Stimulated activated CD4-positive, alpha-beta T cell treated with anti-CD3 and anti-CD28 coated beads, Interleukin-4, amount 100 ng/mL, for 48 hours (primary cell): ENCODE data around the gene VPS9D1.
A peak's percentile ranks its signal among the peaks of the same experiment; 100 is the strongest.
"Not testable (repeated sequence)": the region's sequence is repeated elsewhere in the genome, so short reads cannot be mapped to it uniquely, and the experiment has no call there.

Source experiments
- DNase-seq, 2 donors: peaks; one replicate each; pipeline ENCODE4 v3.0.0-alpha.2; 2020; ENCODE audit warnings: low read depth in 2 of 2

VPS9D1 gene

DNA sequence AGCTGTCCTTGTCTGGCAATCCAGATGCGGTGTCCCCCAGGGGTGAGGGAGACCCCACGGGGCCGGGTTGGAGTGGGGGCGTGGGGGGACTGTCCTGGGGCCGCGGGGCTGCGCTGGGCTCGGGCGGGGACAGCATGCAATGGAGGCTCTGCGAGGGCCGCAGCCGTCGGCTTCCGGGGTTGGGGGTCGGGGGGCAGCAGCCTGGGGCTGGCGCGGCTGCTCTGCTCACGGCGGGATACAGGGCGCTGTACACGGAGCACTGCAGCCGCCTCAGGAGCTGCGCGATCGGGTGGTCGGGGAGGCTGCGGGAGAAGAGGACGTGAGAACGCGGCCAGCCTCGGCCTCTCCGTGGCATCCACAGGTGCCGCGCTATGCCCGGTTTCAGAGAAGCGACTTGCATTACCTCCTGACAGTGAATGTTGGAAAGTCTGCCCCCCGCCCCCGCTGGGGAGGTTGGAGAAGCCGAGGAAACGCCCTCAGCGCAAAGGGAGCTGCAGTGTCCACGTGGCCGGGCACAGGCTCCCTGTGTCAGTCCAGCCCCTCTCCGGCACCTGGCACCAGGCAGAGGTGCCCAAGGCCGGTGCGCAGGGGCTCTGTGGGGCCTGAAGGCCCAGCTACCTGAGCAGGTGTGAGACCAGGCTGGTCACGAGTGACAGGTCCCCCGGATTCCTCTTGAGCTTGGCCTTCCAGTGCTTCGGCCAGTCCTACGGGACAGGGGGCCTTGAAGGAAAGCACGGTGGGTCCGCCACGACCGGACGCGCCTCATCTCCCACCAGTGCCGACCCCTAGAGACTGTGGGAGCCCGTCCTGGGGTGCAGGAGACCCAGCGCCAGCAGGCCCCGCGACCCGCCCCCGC, 9.8 kb downstream of the VPS9D1 start:
- DNase-seq, result no peak

DNA sequence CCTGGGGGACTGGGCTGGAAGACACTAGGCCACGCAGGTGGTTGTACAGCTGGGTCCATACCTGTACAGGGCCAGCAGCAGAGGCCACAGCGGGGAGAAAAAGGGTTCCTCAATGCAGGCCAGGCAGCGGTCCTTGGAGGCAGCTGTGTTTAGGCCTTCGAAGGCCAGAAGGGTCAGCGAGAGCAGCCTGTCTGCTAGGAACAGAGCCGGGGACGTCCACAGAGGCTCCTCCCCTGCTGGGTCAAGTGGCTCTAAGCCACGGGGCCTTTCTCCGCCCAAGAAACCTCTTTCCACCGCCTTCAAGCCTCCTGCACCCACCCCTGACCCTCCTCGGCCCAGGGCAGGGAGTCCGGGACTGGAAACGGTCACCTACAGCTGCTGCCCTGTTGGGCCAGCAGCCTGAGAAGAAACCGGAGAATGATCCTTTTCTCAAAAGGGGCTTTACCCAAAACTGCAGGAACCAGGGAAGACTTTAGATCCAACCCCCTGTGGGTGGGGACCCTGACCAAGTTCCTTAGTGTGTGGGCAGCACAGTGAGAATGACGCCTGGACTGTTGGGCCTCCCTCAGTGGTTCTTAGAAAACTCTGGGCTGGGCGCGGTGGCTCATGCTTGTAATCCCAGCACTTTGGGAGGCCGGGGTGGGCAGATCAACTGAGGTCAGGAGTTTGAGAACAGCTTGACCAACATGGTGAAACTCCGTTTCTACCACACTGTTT, 10.8 kb downstream of the VPS9D1 start:
- DNase-seq, result no peak

DNA sequence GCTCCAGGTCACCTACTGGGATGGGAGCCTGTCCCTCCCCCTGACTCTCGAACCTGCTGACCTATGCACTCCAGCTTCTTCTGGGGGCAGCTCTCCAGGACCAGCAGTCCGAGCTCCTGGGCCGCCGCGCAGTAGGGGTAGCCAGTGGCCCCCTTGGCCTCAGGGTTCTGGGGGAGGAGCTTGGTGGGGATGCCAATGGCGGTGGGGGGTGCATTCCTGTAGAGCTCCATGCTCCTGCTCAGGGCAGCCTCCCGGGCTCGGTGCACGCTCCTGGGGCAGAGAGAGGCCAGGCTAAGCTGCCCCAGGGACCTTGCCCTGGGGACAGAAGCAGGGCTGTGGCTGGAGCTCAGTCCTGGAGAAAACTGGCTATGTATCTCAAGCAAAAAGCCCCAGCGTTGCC, 11.5 kb downstream of the VPS9D1 start:
- DNase-seq, result no peak

DNA sequence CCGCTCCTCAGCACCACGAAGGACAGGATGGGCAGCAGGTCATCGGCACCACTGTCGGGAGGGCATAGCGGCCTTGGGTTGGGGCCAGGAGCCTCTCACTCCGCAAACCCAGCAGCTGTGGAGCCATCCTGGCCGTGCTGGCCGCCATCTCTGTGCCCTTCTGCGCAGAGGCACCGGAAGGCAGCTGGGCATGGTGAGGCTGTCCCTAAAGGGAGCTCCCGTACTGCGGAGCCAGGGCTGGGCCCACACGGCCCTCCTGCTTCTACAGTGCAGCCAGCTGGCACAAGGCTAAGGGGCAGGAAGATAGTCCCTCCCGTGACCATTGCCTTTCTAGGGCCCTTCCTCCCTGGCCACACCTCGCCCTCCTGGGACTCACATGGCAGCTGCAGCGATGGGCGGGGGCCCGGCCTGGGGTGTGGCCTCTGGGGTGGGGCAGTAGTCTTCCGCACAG, 12.2 kb downstream of the VPS9D1 start:
- DNase-seq, result no peak

DNA sequence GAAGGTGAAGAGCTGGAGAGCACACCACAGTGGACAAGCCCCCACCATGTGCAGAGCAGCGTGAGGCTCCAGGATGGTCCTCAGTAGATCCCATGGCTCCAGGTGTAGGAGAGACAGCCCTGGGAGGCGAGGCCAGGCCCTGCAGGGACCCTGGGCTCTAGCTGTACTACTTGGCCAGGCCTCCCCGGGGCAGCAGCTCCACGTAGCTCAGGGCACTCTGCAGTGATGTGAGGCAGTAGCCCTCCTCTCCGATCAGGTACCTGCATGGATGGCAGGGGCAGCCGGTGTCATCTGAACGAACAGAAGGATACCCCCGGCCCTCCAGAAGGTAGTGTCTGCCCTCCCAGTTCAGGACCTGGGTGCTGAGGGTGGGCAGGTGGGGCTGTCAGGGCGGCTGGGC, 13.0 kb downstream of the VPS9D1 start:
- no peak for DNase-seq

DNA sequence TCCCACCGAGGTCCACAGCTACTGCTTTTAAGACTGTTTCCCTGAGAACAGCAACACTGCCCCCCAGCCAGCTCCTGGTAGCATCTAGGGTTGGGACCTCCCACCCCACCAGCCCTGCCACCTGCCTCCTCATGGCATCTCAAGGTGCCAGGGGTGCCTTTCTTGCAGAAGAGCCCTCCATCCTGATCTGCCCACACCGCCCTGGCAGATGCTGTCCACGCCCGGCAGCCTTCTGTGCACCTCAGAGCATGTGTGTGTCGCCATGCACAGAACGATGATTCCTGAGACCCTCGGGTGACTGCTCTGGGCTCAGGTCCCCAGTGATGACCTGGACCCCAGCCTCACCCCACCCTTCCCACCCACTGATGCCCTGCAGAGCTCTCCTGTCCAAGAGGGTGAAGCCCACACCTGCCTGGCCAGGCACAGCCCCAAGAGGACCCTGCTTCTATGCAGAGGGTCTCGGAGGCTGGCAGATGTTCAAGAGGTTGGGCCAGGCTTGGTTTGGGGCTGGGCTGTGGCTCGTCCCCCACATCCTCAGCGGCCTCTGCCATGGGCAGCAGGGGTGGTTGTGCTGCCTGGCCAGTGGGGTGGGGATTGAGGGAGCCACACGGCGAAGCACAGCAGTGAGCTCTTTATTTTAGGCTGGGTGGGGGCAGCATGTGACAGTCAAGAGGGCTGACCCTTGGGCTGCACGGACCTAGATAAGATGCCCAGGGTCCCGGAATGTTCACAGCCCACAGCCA, 14.0 kb downstream of the VPS9D1 start:
- DNase-seq, result no peak

DNA sequence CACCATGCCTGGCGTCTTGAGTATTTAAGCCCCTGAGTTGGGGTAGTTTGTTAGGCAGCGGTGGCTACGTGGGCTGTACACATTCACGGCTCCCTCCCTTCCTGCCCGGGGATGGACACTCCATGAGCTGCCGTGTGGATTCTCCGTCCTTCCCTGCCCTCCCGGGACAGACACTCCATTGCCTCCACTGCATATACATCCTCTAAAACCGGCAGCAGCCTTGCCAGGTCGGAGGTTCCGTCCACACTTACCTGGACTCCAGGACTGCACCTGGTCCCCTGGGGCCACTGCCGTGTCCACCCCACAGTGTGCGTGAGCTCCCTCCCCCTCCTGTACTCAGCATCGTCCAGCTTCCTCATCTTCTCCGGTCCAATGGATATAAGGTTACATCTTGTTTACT, 15.7 kb downstream of the VPS9D1 start:
- no peak for DNase-seq

DNA sequence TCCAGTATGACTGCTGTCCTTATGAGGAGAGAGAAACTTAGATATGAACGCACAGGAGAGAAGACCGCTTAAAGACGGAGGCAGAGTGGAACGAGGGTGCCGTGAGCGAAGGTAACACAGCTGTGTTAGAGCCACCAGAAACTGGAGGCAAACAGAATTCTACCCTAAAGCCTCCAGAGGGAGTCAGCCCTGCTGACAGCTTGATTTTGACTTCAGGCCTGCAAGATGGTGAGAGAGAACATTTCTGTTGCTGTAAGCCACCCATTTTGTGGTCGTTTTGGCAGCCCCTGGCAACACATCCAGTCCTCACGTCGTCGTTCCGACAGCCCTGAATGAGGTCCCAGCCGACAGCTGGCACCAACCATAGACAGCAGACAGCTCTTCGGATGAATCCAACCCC, 16.4 kb downstream of the VPS9D1 start:
- no peak for DNase-seq

DNA sequence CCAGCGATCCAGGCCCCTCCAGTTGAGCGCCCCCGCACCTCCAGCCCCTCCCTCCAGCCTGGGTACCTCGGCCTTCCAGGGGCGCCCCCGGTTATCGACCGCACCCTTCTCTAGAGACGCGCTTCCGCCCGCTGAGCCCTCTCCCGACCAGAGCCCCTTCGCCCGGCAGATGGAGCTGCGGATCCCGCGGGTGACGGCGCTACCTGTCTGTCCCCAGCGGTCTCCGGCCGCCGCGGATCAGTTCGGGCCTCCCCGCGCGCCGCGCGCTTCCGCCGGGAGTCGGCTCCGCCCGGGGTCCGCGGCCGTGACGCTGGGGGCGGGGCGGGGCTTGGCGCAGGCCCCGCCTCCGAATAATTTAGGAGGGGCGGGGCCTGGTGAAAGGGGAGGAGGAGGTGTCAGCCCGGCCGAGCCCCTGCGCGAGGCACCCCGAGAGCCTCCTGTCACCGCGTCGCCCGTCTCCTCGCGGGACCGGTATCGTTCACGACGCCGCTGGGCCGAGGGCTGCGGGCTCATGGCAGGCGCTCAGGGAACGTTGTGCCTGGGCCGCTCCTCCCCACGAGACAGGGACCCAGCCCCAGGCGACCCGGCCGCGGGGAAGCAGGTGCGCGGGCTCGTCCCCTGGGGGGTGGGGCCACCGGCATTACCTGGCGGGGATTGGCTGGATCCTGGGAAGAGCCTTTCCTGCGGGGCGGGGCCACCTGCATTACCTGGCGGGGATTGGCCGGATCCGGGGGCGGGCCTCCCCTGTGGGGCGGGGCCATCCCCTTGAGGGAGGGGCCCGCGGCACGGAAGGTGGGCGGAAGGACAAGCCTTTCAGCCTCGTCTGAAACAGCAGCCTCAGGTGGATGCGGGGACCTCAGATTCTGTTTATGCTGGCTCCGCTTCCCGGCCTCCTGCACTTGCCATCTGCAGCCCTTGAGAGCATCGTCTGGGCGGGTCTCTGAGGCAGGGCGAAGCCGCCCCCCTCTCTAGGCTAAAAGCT, 19.0 kb downstream of the VPS9D1 start, which contains the start of gene SPATA2L:
TSS of gene SPATA2L (minus strand) at position 281 of the 982 bp plus-strand sequence. CDS start 473 bp downstream, outside the sequence.
- peak; percentile 94 to 96 for DNase-seq

DNA sequence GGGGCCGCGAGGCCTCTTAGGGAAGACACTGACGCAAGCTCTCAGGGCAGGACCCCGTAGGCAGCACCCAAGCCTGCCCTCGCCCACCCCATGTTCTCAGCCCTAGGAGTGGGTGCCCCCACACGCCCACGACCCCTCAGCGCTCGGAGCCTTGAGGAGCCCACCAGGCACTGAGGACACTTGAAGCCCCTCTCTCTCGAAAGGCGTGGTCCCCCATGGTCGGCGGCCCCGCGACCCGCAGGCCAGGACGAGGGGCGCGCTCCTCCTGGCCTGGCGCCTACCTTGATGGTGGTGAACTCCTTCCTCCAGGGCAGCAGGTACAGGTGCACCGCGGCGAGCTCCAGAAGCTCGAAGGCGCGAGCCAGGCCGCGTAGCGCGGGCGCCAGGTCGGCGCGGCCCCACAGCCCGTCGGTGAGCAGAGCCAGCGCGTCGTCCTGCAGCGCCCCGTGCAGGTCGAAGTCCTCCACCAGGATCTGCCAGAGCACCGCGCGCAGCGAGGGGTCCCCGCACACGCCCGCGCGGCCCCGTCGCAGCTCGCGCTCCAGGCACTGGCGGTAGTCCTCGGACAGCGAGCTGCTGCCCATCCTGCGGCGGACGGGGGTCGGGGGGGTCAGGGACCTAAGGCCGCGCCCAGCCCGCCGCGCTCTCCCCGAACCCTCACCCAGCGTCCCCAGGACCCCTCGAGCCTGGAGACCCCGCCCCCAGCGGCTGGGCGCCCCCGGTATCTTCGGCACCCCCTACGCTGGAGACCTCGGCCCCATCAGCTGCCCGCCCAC, 19.9 kb downstream of the VPS9D1 start:
- peak; percentile 36 to 43 for DNase-seq

DNA sequence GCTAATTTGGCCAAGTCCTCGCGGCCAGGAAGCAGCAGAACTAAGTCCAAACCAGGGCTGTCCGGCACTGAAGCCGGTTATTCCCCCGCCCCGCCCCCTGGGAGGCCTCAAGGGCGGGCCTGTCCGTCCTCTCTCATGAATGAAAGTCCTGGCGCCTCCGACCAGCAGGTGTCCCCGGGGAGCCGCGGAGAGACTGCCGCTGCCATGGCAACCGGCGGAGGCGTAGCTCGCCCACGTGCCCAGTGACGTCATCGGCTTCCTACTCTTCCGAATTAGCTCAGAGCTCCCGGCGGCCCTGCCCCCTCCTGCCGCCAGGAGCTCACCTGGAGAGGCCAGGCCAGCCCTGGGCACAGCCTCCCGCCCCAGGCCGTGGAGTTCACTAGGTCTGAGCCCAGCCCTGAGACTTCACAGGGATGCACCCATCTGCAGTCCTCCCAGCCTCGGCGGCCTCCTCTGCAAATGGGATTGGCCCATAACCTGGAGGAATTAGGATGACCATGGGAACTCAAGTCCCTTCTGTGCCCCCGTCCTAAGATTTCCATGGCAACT, 20.5 kb downstream of the VPS9D1 start:
- peak; percentile 97 to 98 for DNase-seq

DNA sequence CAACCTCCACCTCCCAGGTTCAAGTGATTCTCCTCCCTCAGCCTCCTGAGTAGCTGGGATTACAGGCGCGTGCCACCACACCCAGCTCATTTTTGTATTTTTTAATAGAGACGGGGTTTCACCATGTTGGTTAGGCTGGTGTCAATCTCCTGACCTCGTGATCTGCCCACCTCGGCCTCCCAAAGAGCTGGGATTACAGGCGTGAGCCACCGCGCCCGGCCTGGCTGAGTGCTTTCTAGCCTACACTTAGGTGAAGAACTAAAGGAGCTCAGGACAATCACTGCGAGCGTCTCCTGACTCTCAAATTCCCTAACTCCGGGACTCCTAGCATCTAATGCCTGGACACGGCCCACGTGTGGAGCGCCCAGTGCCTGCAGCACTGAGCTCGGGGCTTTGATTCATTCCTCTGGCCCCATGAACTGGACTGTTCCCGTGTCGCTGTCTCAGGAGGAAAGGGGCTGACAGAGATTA, 21.0 kb downstream of the VPS9D1 start:
- not testable (repeated sequence) for DNase-seq

DNA sequence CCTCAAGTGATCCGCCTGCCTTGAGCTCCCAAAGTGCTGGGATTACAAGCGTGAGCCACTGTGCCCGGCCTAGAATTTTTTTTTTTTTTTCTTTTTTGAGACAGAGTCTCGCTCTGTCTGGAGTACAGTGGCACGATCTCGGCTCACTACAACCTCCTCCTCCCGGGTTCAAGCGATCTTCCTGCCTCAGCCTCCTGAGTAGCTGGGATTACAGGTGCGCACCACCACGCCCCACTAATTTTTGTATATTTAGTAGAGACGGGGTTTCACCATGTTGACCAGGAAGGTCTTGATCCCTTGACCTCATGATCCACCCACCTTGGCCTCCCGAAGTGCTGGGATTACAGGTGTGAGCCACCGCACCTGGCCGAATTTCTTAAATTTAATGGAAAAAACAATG, 22.0 kb downstream of the VPS9D1 start:
- not testable (repeated sequence) for DNase-seq

DNA sequence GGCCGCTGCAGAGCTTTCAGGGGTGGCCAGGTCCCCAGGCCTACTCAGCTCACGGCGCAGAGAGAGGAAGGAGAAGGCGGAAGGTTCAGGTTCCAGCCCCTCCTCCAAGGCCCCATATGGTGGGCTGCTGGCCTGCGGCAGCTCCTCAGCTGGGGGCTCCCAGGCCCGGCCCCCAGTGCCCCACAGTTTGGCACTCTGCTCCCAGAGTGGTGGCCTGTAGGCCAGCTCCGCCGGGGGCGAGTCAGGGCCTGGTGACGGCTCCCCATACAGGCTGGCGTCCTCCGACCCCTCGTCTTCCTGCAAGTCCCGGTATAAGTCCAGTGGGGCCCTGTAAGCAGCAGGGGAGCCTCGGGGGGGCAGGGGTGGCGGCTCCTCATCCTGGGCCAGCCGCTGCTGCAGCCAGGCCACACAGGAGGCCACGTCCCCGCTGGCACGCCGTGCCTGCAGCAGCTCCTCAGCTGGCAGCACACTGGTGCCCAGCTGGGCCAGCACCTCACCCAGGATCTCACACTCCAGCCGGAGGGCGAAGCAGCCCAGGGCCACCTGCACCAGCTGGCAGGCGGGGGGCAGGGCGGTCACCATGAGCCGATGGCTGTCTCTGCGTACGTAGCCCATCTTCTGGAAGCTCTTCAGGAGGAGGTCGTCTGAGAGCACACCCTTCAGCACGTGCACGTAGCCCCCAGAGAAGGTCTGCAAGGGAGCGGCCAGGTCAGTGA, 22.9 kb downstream of the VPS9D1 start:
- no peak for DNase-seq

DNA sequence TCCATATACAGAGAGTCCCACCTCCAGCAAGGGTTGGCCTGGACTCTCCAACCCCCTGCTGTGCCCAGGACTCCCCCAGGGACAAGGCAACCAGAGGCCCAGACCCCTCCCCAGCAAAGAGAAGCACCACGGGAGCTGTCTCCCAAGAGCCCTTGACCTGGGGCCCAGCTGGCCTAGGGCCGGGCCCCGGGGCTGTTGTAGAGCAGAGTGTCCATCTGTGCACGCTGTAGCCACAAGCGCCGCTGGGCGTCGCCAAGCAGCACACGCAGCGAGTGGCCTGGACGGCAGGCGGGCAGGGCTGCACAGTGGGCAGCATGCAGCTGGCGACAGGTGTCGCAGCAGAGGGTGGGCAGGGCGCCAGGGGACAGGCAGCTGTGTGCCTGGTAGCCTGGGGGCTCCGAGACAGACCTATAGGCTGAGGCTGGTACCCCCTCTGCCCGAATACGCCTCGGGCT, 23.5 kb downstream of the VPS9D1 start:
- DNase-seq, result no peak

DNA sequence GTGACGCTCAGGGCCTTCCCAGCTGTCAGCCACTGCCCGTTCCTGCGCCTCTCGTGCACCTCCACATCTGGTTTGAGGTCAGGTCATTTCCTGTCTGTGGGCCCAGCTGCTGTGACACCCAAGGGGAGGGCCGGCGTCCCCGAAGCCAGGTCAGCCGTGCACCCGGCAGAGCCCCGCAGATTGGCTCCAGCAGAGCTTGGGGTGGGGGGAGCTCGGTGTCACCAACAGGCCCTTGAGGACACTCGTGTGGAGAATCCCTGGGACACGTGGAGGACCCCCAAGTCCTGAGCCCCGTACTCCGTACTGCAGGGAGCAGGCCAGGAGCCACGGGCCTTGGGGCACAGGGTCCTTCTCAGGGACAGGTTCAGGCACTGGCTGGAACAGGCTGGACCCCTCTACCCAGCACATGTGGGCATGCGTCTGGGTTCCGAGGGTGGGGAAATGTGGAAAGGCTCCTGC, 24.0 kb downstream of the VPS9D1 start:
- DNase-seq, result no peak

DNA sequence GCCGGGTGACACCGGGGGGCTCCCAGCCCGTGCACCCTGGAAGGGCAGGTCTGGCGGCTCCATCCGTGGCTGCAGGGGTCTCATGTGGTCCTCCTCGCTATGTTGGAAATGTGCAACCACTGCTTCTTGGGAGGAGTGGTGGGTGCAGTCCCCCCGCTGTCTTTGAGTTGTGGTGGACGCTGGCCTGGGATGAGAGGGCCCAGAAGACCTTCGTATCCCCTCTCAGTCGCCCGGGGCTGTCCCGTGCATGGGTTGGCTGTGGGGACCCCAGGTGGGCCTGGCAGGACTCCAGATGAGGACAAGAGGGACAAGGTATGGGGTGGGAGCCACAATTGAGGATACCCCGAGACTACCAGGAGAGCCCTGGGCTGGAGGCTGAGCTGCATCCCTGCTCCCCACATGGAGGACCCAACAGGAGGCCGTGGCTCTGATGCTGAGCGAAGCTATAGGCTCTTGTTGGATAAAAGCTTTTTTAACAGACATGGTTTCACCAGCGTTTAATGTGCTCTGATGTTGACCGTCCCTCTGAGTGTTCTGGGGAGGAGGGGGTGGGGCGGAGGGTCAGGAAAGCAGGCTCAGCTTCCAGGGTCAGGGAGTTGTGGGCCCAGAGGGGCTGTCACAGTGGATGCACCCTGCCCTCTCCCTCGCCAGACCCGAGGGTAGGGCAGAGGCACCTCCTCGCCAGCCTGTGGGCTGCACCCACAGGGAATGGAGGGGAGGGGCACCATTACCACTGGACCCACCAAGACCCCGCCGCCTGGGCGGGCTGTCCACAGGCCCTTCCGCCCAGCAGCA, 24.6 kb downstream of the VPS9D1 start:
- no peak for DNase-seq
